Activated CD4-positive, alpha-beta memory T cell treated with anti-CD3 and anti-CD28 coated beads for 36 hours (primary cell): ENCODE data around the gene EDRF1. TPM values are rescaled to one million over a fixed set of nuclear protein-coding genes. Genes with fewer than 3 reads are reported as not detected.

ENCODE experiments used
- CTCF ChIA-PET: fragments of 350-600 bp; sonication (Branson Sonifier 250); formaldehyde crosslinking; loops from one replicate; lab custom pipeline; 2021; ENCODE audit warnings: antibody characterized with exemption, inconsistent platforms; lab: Charles Lee
- POLR2A ChIA-PET: fragments of 350-600 bp; sonication (Branson Sonifier 250); formaldehyde crosslinking; loops from one replicate; lab custom pipeline; 2021; ENCODE audit warnings: antibody characterized with exemption; lab: Charles Lee
- DNase-seq: peaks from one replicate; pipeline ENCODE4 v3.0.0-alpha.2; 2020
- H3K27ac Mint-ChIP-seq: one replicate; pipeline ENCODE4 v1.8.0; 2021; ENCODE audit warnings: mixed read lengths
- H3K27me3 Mint-ChIP-seq: one replicate; pipeline ENCODE4 v1.8.0; 2021; ENCODE audit warnings: mixed read lengths
- H3K36me3 Mint-ChIP-seq: one replicate; pipeline ENCODE4 v1.8.0; 2021; ENCODE audit warnings: mixed read lengths
- H3K4me1 Mint-ChIP-seq: one replicate; pipeline ENCODE4 v1.8.0; 2021; ENCODE audit warnings: low read depth, mixed read lengths
- H3K4me3 Mint-ChIP-seq: one replicate; pipeline ENCODE4 v1.8.0; 2021; ENCODE audit warnings: mild to moderate bottlenecking, mixed read lengths
- H3K9me3 Mint-ChIP-seq: one replicate; pipeline ENCODE4 v1.8.0; 2021; ENCODE audit warnings: mixed read lengths
- intact Hi-C: fragments of 100-400 bp; cut with micrococcal nuclease; formaldehyde crosslinking; loops from one replicate; pipeline ENCODE4 v1.15.1; 2023
- total RNA-seq, 2 experiments: library from RNA; stranded (reverse); gene quantifications; one replicate each; pipeline ENCODE4 v1.2.3, GENCODE V29; 2021

The EDRF1 gene
- total RNA-seq, 2 experiments from 2014 or later: 23.0 to 27.7 TPM

DNA sequence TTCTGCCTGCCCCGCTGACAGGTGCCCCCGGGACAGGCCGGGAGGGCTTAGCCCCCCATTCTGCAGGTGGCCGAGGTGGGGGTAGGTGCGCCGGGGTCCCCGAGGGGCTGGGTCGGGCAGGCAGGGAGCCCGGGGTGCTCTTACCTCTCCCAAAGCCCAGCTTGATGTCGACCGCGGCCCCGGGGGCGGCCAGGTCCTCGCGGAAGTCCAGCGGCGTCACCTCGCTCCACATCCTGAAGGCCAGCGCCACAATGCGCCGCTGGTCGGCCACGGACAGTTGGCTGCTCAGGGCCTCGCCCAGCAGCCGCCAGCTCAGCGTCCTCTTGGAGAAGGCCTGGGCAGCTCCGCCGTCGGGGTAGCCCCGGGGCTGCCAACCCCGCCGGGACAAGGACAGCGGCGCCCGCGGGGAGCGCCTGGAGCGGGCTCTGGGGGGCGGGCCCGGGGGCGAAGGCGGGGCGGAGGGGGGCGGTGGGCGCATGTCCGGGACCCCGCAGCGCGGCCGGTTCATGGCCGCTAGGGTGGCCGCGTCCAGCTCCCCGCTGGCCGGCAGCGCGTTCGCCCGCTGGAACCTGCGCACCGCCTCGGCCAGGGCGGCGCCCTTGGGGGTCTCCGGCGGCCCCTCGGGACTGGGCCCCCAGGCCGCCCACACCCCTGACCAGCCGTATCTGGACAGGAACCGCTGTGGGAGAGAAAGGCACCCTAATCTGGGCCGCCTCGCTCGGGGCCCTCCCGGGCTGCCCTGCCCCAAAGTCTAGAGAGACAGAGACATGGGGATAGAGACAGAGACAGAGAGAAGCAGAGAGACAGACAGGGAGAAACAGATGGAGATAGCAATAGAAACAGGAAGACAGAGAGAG is 54.4 kb downstream of the EDRF1 start:
- Mint-ChIP-seq H3K4me1 (no peaks in the 10 kb centered on the region), H3K27me3 (peaks cover 1% of the 10 kb centered on the region), H3K36me3 (peaks cover 3% of the 10 kb centered on the region), H3K4me3 (no peak overlapping the region), H3K9me3 (no peaks in the 10 kb centered on the region), H3K27ac (no peak overlapping the region)
- POLR2A ChIA-PET: no interaction called here
- CTCF ChIA-PET: no interaction called here
- no peak for DNase-seq
- intact Hi-C loops: no loop called here

DNA sequence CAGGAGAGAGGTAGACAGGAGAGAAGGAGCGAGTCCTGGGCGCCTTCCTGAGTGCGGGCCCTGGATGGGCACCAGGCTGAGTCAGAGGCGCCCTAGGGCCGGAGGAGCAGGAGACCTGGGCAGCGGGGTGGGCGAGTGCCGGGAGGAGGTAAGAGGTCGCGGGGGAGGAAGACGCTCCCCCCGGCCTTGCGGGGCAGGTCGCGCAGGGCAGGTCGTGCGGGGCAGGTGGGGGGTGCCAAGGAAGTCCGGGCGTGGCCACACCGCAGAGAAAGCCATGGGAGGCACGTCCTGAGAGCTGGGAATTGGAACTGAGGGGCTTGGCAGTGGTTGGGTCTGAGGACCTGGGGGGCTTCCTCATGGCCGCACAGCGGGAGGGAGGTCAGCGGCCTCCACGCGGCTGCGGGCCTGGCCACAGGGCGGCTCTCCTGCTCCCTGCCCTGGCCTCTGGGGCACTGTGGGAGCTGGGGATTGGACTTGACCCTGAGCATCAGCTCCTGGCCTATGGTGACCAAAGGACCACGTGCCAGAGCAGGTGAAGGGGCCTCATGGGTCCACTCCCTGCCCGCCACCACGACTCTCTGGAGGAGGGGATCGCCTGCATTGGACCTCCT is 55.2 kb downstream of the EDRF1 start:
- intact Hi-C loops: no loop called here
- Mint-ChIP-seq H3K36me3 (no peaks in the 10 kb centered on the region), H3K4me3 (no peak overlapping the region), H3K4me1 (no peaks in the 10 kb centered on the region), H3K9me3 (no peaks in the 10 kb centered on the region), H3K27me3 (peaks cover 1% of the 10 kb centered on the region), H3K27ac (no peak overlapping the region)
- CTCF ChIA-PET: no interaction called here
- POLR2A ChIA-PET: no interaction called here
- no peak for DNase-seq

DNA sequence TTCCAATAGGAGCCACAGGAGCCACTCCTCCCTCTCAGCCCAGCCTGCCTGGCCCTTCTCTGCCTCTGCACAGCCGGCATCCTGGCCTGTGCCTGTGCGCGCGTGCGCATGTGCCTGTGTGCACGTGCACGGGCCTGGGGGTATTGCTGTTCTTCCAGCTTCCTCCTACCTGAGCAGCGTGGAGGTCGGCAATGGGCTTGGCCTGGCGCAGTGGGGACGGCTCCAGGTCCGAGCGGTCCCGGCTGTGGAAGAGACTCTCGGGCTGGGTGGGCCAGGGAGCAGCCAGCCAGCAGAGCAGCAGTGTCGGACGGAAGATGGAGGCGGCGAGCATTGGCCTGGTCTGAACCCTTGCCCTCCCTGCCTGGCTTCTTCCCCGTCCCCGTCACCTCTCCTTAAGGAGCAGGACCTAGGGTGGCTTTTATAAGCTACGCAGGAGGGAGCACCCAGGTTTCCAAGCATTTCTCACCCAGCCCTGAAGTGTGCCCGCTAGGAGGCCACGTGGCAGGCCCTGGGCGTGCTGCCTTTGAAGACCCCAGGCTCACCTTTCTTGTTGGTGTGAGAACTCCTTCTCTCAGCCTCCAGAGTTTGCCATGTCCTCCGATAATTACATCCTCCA is 56.1 kb downstream of the EDRF1 start, which contains the start of gene MMP21:
MMP21 (minus strand) TSS at position 331 of the 616 bp plus-strand sequence; CDS start at position 331, 0 bp downstream.
- Mint-ChIP-seq H3K4me1 (no peaks in the 10 kb centered on the region), H3K27me3 (peaks cover 1% of the 10 kb centered on the region), H3K9me3 (no peaks in the 10 kb centered on the region), H3K4me3 (no peak within 1 kb of the TSS), H3K27ac (no peak within 1 kb of the TSS), H3K36me3 (no peaks in the 10 kb centered on the region)
- ChIA-PET POLR2A (no interaction called here), CTCF (no interaction called here)
- intact Hi-C loops: no loop called here
- no peak for DNase-seq

DNA sequence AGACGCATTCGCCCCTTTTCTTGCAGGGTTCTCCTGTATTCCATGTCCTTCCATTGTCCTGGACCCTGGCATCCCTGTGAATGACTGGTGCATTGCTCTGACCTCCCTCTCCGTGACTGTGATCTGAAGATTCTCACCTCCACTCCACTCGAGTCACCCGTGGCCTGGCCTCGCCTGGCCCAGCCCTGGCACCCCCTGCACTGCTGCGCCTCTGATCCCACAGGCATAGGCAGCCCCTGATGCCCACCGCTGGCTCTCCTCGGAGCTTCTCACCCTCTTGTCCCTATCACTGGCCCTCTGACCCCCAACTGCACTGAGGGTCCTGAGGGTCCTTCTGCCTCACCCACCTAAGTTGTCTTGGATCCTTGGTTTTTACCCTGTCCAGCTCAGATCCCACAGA is 58.3 kb downstream of the EDRF1 start:
- Mint-ChIP-seq H3K4me1 (no peaks in the 10 kb centered on the region), H3K4me3 (no peak overlapping the region), H3K27ac (no peak overlapping the region), H3K36me3 (no peaks in the 10 kb centered on the region), H3K9me3 (no peaks in the 10 kb centered on the region), H3K27me3 (peaks cover 1% of the 10 kb centered on the region)
- no peak for DNase-seq
- intact Hi-C loops: no loop called here
- POLR2A ChIA-PET: no interaction called here
- CTCF ChIA-PET: no interaction called here

DNA sequence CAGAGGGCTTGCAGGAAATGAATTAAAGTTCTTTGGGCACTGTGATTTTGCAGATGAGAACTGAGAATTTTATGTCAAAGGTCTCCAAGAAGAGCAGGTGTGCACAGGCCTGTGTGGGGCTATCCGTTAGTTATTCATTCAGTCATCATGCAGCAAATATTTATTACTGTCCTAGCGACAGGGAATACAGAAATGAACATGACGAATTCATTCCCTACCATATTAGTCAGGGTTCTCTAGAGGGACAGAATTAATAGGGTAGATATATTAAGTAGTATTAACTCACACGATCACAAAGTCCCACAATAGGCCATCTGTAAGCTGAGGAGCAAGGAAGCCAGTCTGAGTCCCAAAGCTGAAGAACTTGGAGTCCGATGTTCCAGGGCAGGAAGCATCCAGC is 59.0 kb downstream of the EDRF1 start:
- H3K4me3 Mint-ChIP-seq: no peak overlapping the region
- CTCF ChIA-PET: no interaction called here
- H3K4me1 Mint-ChIP-seq: no peaks in the 10 kb centered on the region
- DNase-seq: no peak
- POLR2A ChIA-PET: no interaction called here
- intact Hi-C loops: no loop called here
- no peak overlapping the region for H3K27ac Mint-ChIP-seq
- peaks cover 1% of the 10 kb centered on the region for H3K27me3 Mint-ChIP-seq
- H3K36me3 Mint-ChIP-seq: no peaks in the 10 kb centered on the region
- no peaks in the 10 kb centered on the region for H3K9me3 Mint-ChIP-seq

DNA sequence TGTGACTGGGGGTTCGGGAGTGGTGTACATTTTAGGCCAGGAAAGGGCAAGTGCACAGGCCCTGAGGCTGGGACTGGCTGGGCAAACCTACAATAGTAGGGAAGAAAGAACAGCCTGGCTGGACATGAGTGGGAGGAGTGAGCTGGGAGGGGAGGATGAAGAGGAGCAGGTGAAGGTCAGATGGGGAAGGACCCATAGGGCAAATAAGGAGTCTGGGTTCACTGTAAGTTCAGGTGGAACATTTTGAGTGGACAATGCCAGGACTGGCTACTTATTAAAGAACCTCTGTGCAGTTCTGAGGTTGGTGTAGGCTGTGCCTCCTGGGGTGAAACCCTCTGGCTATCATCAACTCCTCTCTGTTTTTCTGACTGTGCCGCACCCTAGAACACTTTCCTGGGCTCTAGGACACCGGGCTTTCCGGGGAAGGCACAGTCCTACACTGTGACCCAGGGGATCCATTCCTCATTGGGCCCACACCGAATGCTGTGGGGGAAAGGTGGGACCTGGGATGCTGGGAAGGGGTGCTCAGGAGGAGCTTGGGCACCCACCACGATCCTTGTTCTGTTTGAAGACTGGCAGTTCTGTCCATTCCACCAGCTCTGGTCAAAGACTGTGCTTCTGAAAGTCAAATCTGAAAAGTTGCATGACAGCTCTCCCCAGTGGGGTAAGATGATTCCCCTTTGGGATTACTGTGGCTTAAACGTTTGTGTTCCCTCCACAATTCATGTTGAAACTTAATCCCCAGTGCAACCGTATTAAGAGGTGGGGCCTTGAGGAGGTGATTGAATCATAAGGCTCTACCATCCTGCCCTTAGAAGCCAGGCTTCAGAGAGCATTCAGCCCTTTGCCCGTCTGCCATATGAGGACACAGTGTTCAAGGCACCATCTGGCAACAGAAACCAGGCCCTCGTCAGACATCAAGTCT is 60.2 kb downstream of the EDRF1 start:
- intact Hi-C loops: no loop called here
- no peak for DNase-seq
- ChIA-PET CTCF (no interaction called here), POLR2A (no interaction called here)
- no peak overlapping the region for H3K27ac Mint-ChIP-seq
- H3K4me3 Mint-ChIP-seq: no peak overlapping the region
- H3K9me3 Mint-ChIP-seq: no peaks in the 10 kb centered on the region
- H3K36me3 Mint-ChIP-seq: no peaks in the 10 kb centered on the region
- H3K27me3 Mint-ChIP-seq: no peaks in the 10 kb centered on the region
- H3K4me1 Mint-ChIP-seq: no peaks in the 10 kb centered on the region

DNA sequence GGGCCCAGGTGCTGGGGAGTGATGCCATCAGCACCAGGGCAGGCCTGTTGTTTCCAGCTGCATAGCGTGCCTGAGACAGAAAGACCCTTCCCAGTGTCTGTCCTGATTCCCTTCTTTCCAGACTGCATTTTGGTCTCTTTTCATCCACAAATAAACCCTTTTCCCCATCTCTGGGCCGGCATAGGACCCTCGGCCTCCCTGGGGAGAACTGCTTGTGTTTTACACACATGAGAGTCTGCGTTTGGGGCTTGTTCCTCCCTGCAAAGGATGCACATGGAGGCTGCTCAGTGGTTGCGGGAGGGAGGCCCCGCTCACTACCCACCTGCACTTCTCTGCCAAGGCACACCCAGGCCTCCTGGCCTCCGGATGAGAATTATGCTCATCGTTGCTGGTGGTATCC is 61.9 kb downstream of the EDRF1 start:
- Mint-ChIP-seq H3K9me3 (no peaks in the 10 kb centered on the region), H3K27ac (no peak overlapping the region), H3K36me3 (no peaks in the 10 kb centered on the region), H3K4me3 (no peak overlapping the region), H3K27me3 (no peaks in the 10 kb centered on the region), H3K4me1 (no peaks in the 10 kb centered on the region)
- DNase-seq: no peak
- ChIA-PET POLR2A (no interaction called here), CTCF (no interaction called here)
- intact Hi-C loops: no loop called here

DNA sequence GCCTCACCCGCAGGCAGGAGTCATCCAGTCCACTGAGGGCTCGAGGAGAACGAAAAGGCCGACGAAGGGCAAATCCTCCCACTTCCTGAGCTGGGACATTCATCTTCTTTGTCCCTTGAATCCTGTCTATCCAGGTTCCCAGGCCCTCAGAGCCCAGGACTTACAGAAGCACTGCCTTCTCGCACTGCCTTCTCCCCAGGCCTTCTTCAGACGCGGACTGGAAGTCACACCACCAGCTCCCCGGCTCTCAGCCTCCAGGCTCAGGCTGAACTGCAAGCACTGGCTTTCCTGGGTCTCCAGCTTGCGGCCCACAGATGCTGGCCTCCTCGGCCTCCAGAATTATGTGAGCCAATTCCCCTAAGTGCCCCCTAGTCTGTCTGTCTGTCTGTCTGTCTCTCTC is 62.5 kb downstream of the EDRF1 start:
- no peaks in the 10 kb centered on the region for H3K9me3 Mint-ChIP-seq
- no peak for DNase-seq
- ChIA-PET CTCF (interaction anchor here (0.6 kb wide), 1 partner anchor 1533 kb away, joined by 3 read pairs; no protein-coding TSS in a partner anchor), POLR2A (no interaction called here)
- H3K27ac Mint-ChIP-seq: no peak overlapping the region
- H3K27me3 Mint-ChIP-seq: no peaks in the 10 kb centered on the region
- intact Hi-C loops: no loop called here
- H3K4me1 Mint-ChIP-seq: no peaks in the 10 kb centered on the region
- H3K4me3 Mint-ChIP-seq: no peak overlapping the region
- H3K36me3 Mint-ChIP-seq: no peaks in the 10 kb centered on the region

DNA sequence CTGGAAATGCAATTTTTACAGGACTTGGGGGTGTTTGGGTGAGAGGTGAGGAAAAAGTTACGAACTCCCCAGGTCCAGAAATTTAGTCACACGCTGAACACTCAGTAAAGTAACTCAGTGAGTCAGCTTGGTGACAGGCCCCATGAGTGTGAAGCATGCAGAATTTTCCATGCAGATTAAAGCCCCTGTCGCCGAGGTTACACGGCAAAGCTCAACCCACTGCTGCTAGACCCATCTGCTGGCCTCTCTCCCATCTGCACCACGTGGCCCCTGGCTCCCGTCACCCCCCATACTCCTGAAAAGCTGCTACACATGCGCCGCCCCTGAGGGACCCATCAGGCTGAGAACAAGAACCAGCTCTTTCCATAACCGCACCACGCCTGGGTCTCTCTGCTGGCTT is 63.1 kb downstream of the EDRF1 start:
- Mint-ChIP-seq H3K4me1 (peaks cover 2% of the 10 kb centered on the region), H3K27ac (no peak overlapping the region), H3K9me3 (no peaks in the 10 kb centered on the region), H3K36me3 (peaks cover under 1% of the 10 kb centered on the region), H3K4me3 (no peak overlapping the region), H3K27me3 (no peaks in the 10 kb centered on the region)
- no peak for DNase-seq
- POLR2A ChIA-PET: no interaction called here
- intact Hi-C loops: no loop called here
- CTCF ChIA-PET: interaction anchor here (0.6 kb wide), 1 partner anchor 1533 kb away, joined by 3 read pairs; no protein-coding TSS in a partner anchor

DNA sequence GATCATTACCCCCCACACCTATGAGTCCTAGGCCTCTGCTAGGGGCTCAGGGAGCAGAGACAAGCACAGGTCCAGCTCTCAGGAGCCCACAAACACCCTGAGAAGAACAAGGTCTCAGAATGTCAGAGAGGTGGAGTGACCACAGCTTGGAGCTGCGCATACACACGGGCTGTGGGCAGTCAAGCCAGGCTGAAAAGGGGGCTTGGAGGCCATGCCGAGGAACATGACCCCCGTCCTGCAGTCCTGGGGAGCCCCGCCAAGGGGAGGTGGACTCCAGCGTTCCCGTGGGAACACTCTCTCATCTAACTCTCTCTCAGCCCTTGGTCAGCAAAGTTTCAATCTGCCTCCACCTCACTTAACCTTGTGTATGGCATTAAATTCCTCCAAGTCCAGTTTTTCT is 63.9 kb downstream of the EDRF1 start:
- ChIA-PET CTCF (no interaction called here), POLR2A (no interaction called here)
- intact Hi-C loops: no loop called here
- H3K4me1 Mint-ChIP-seq: peaks cover 9% of the 10 kb centered on the region
- H3K4me3 Mint-ChIP-seq: no peak overlapping the region
- H3K36me3 Mint-ChIP-seq: peaks cover 3% of the 10 kb centered on the region
- no peak overlapping the region for H3K27ac Mint-ChIP-seq
- H3K9me3 Mint-ChIP-seq: no peaks in the 10 kb centered on the region
- H3K27me3 Mint-ChIP-seq: no peaks in the 10 kb centered on the region
- no peak for DNase-seq

DNA sequence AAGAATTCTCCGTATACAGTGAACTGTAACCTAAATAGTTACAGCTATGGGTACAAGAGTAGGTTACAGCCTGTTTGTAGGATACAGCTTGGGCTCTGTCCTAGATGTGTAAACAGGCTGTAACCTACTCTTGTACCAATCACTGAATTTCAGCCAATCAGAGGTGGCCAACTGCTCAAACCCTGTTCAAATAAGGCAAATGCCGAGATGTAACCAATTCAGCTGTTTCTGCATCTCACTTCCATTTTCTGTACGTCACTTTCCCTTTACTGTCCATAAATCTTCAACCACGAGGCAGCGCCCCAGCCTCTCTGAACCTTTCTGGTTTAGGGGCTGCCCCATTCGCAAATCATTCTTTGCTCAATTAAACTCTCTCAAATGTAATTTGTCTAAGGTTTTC is 64.4 kb downstream of the EDRF1 start:
- intact Hi-C loops: no loop called here
- CTCF ChIA-PET: no interaction called here
- peaks cover 3% of the 10 kb centered on the region for H3K36me3 Mint-ChIP-seq
- H3K9me3 Mint-ChIP-seq: no peaks in the 10 kb centered on the region
- no peaks in the 10 kb centered on the region for H3K27me3 Mint-ChIP-seq
- peaks cover 15% of the 10 kb centered on the region for H3K4me1 Mint-ChIP-seq
- H3K4me3 Mint-ChIP-seq: no peak overlapping the region
- POLR2A ChIA-PET: no interaction called here
- DNase-seq: no peak
- H3K27ac Mint-ChIP-seq: no peak overlapping the region

DNA sequence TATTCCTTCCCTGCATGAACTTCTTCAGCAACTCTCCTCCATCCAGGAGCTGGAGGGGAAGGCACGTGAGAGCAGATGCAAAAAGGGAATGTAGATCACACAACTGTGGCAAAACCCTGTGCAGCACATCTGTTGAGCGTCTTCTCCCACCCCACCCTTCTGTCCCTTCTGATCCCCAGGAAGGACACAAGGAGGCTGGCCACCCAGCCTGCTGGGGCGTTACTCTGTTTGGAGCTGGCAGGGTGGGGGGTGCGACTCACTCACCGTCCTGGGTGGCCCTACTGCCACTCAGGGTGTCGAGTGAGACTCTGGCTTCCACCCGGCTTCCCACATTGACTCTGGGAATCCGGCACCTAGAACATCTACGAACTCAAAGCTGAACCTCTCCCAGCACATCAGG is 66.3 kb downstream of the EDRF1 start:
- Mint-ChIP-seq H3K27ac (no peak overlapping the region), H3K9me3 (no peaks in the 10 kb centered on the region), H3K27me3 (no peaks in the 10 kb centered on the region), H3K4me1 (peaks cover 17% of the 10 kb centered on the region), H3K4me3 (no peak overlapping the region), H3K36me3 (peaks cover 5% of the 10 kb centered on the region)
- ChIA-PET POLR2A (no interaction called here), CTCF (interaction anchor here (0.8 kb wide), 1 partner anchor 55 kb away, joined by 3 read pairs; no protein-coding TSS in a partner anchor)
- intact Hi-C loops: no loop called here
- DNase-seq: no peak
